Smooth muscle cell (in vitro differentiated cells): Measurements from ENCODE around the gene KLK5. TPM values are rescaled to one million over a fixed set of nuclear protein-coding genes. Genes with fewer than 3 reads are reported as not detected.
A peak's percentile ranks its signal among the peaks of the same experiment; 100 is the strongest.
"Not testable (repeated sequence)": the region's sequence is repeated elsewhere in the genome, so short reads cannot be mapped to it uniquely, and the experiment has no call there.

ENCODE experiments used
- DNase-seq: peaks from one replicate; lab custom pipeline; 2025; ENCODE audit not compliant: unreplicated experiment; lab: John Stamatoyannopoulos, UW
- H2AFZ ChIP-seq: fragments of 200-600 bp; sonication (generic); 2 replicates; pipeline ENCODE4 v1.6.0; 2016; ENCODE audit warnings: antibody characterized with exemption, low read depth, mild to moderate bottlenecking
- H3F3A ChIP-seq: fragments of 200-600 bp; sonication (generic); 2 replicates; pipeline ENCODE4 v1.6.0; 2017; ENCODE audit warnings: antibody characterized with exemption, low read depth
- H3K27ac ChIP-seq: fragments of 200-600 bp; sonication (generic); 2 replicates; pipeline ENCODE4 v1.5.1; 2016; ENCODE audit warnings: low read depth, mild to moderate bottlenecking
- H3K27me3 ChIP-seq: fragments of 200-600 bp; sonication (generic); 2 replicates; pipeline ENCODE4 v1.6.1; 2016; ENCODE audit warnings: low read depth, mild to moderate bottlenecking
- H3K36me3 ChIP-seq: fragments of 200-600 bp; sonication (generic); 2 replicates; pipeline ENCODE4 v1.5.1; 2016; ENCODE audit warnings: low read depth
- H3K4me1 ChIP-seq: fragments of 200-600 bp; sonication (generic); 2 replicates; pipeline ENCODE4 v1.5.1; 2016; ENCODE audit warnings: low read depth
- H3K4me2 ChIP-seq: fragments of 200-600 bp; sonication (generic); 2 replicates; pipeline ENCODE4 v1.6.0; 2016; ENCODE audit warnings: mild to moderate bottlenecking
- H3K4me3 ChIP-seq: fragments of 200-600 bp; sonication (generic); 2 replicates; pipeline ENCODE4 v1.5.1; 2016; ENCODE audit warnings: mild to moderate bottlenecking
- H3K79me2 ChIP-seq: fragments of 200-600 bp; sonication (generic); 2 replicates; pipeline ENCODE4 v1.6.0; 2016; ENCODE audit warnings: low read depth, mild to moderate bottlenecking
- H3K9ac ChIP-seq: fragments of 200-600 bp; sonication (generic); 2 replicates; pipeline ENCODE4 v1.6.0; 2016; ENCODE audit warnings: low read depth
- H3K9me3 ChIP-seq: fragments of 200-600 bp; sonication (generic); replicated peaks from 2 replicates; pipeline ENCODE4 v1.5.1; 2016; ENCODE audit warnings: low read depth
- H4K20me1 ChIP-seq: fragments of 200-600 bp; sonication (generic); 2 replicates; pipeline ENCODE4 v1.6.0; 2016; ENCODE audit warnings: low read depth
- WGBS: methylation state at CpG from one replicate; pipeline ENCODE4 v1.1.7; 2016; ENCODE audit warnings: low lambda C conversion rate; 5-methylcytosine and 5-hydroxymethylcytosine counted together
- polyA plus RNA-seq: library from polyadenylated mRNA; unstranded; fragments of >200 nt; fragmentation: Nextera tagmentation; extraction: Ambion mirVana; gene quantifications from 2 replicates; pipeline ENCODE4 v1.2.1, GENCODE V29; 2016
- total RNA-seq: library from RNA; depleted of rRNA; stranded (reverse); fragments of >200 nt; gene quantifications from 2 replicates; pipeline ENCODE4 v1.2.3, GENCODE V29; 2014
- TF ChIP-seq, protein P1 (sequence below): fragments of 200-600 bp; sonication (generic); IDR thresholded peaks from 2 replicates; pipeline ENCODE4 v1.5.1; 2017; ENCODE audit warnings: borderline replicate concordance, mild to moderate bottlenecking, antibody characterized with exemption; ENCODE audit not compliant: insufficient read depth, poor library complexity, severe bottlenecking

KLK5 gene
- total and polyA plus RNA-seq, 2 experiments from 2014 or later: 0.38 to 1.2 TPM

DNA sequence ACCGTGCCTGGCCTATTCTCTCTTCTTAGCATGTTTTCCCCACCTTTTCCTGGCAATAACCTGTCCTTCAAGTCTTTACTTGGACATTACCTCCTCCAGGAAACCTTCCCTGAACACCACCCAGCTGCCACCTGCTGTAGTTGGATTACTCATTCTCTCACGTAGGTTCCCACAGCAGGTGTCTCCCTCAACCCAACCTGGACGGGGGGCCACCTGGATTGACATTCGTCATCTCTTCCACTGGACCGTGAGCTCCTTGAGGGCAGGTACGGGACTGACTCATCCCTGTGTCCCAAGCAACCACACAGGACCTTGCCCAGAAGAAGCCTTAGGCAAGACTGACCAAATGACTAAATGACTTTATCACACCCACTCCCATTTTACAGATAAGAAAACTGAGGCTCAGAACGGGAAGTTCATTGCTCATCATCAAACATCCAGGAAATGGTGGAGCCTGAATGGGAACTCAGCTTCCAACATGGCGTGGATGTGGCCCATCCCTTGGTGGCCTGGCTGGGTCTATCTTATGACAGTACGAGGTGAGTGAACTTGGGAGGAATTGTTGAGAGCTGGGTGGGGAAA, 20.0 kb upstream of the KLK5 start:
- Histone ChIP-seq H2AFZ (no peak overlapping the region), H3K36me3 (no peaks in the 10 kb centered on the region), H3K4me2 (no peak overlapping the region), H3F3A (no peaks in the 10 kb centered on the region), H3K9ac (no peak overlapping the region), H3K4me1 (no peaks in the 10 kb centered on the region), H4K20me1 (no peaks in the 10 kb centered on the region), H3K4me3 (no peak overlapping the region), H3K79me2 (no peaks in the 10 kb centered on the region), H3K27me3 (no peaks in the 10 kb centered on the region), H3K27ac (no peak overlapping the region), H3K9me3 (no peaks in the 10 kb centered on the region)
- DNase-seq: no peak
- TF ChIP-seq, protein P1, sequence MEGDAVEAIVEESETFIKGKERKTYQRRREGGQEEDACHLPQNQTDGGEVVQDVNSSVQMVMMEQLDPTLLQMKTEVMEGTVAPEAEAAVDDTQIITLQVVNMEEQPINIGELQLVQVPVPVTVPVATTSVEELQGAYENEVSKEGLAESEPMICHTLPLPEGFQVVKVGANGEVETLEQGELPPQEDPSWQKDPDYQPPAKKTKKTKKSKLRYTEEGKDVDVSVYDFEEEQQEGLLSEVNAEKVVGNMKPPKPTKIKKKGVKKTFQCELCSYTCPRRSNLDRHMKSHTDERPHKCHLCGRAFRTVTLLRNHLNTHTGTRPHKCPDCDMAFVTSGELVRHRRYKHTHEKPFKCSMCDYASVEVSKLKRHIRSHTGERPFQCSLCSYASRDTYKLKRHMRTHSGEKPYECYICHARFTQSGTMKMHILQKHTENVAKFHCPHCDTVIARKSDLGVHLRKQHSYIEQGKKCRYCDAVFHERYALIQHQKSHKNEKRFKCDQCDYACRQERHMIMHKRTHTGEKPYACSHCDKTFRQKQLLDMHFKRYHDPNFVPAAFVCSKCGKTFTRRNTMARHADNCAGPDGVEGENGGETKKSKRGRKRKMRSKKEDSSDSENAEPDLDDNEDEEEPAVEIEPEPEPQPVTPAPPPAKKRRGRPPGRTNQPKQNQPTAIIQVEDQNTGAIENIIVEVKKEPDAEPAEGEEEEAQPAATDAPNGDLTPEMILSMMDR: no peak
- 68% methylated on average over 9 of the region's 9 CpGs for WGBS

- H3F3A ChIP-seq, H4K20me1 ChIP-seq, H3K9me3 ChIP-seq, H3K4me1 ChIP-seq, H3K9ac ChIP-seq, H3K79me2 ChIP-seq, H2AFZ ChIP-seq, H3K4me3 ChIP-seq, H3K36me3 ChIP-seq, H3K27me3 ChIP-seq, DNase-seq, H3K4me2 ChIP-seq: not testable (repeated sequence)
- H3K27ac ChIP-seq: peak overlapping the region; percentile 35
- WGBS: 92% methylated on average over 3 of the region's 3 CpGs
These were observed 17.0 kb upstream of the KLK5 start for GRCh38 chr19:50969810-50970209.

DNA sequence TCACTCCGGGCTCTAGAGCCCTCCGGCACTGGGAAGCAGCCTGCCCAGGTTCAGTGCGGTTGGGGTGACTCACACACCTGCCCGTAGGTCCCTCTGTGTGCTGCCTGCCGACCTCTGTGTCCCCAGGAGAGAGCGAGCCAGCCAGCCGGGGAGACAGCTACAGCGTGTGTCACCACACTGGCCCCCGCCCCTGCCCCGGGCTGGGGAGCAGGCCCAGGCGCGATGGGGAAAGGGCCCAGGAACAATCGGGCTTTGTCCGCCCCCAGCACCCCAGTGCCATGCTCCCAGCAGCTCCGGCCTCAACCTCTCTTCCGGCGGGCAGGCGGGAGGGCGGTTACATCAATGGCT, 16.5 kb upstream of the KLK5 start, which contains the start of gene KLK6:
Gene KLK6, minus strand, starts transcription at position 179 of the 348 bp plus-strand sequence. CDS start 1,487 bp downstream, outside the sequence.
- Histone ChIP-seq H3K36me3 (no peaks in the 10 kb centered on the region), H3K4me2 (no peak within 1 kb of the TSS), H3K79me2 (no peaks in the 10 kb centered on the region), H3K27ac (peak within 1 kb of the TSS; percentile 49), H3K9ac (peak within 1 kb of the TSS; percentile 8), H4K20me1 (no peaks in the 10 kb centered on the region), H3F3A (no peaks in the 10 kb centered on the region), H3K4me3 (no peak within 1 kb of the TSS), H3K27me3 (no peaks in the 10 kb centered on the region), H3K4me1 (no peaks in the 10 kb centered on the region), H3K9me3 (no peaks in the 10 kb centered on the region), H2AFZ (no peak within 1 kb of the TSS)
- 77% methylated on average over 19 of the region's 19 CpGs for WGBS
- DNase-seq: no peak
- TF ChIP-seq, protein P1: no peak

- H3K27me3 ChIP-seq: no peaks in the 10 kb centered on the region
- no peaks in the 10 kb centered on the region for H3K4me1 ChIP-seq
- H3K4me2 ChIP-seq: no peak overlapping the region
- DNase-seq: no peak
- peak overlapping the region; percentile 49 for H3K27ac ChIP-seq
- WGBS: 45% methylated on average over 6 of the region's 7 CpGs
- peak overlapping the region; percentile 8 for H3K9ac ChIP-seq
- TF ChIP-seq, protein P1: no peak
- H2AFZ ChIP-seq: no peak overlapping the region
- H3K9me3 ChIP-seq: no peaks in the 10 kb centered on the region
- H3K79me2 ChIP-seq: no peaks in the 10 kb centered on the region
- H3K36me3 ChIP-seq: no peaks in the 10 kb centered on the region
- H3K4me3 ChIP-seq: no peak overlapping the region
- H4K20me1 ChIP-seq: no peaks in the 10 kb centered on the region
- no peaks in the 10 kb centered on the region for H3F3A ChIP-seq
These were observed 16.0 kb upstream of the KLK5 start for GRCh38 chr19:50968716-50969412.
